GM12873 (cell line): ENCODE results near the gene TBCD.

Experiments
- TF ChIP-seq, protein P1 (sequence below): IDR thresholded peaks from 2 replicates; pipeline ENCODE4 v1.5.1; 2012; ENCODE audit warnings: low read depth, mild to moderate bottlenecking, moderate library complexity, low read length, control low read depth; ENCODE audit not compliant: insufficient read depth; ENCODE audit errors: missing control alignments

Gene TBCD

DNA sequence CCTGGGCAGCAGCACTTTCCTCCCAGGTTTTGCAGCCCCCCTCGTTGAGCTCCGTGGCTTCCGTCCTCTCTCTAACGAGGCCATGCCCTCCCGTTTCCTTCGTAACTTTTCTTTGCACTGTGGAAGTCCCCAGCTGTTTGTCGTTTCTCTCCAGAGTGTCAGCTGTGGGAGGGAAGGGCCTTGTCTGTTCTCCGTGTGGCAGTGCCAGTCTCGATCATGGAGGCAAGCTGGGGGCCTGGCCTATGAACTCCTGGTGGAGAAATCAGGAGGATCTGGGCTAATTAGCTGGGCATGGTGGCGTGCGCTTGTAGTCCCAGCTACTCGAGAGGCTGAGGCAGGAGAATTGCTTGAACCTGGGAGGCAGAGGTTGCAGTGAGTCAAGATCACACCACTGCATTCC lies 28.3 kb downstream of the TBCD start:
- TF ChIP-seq, protein P1, sequence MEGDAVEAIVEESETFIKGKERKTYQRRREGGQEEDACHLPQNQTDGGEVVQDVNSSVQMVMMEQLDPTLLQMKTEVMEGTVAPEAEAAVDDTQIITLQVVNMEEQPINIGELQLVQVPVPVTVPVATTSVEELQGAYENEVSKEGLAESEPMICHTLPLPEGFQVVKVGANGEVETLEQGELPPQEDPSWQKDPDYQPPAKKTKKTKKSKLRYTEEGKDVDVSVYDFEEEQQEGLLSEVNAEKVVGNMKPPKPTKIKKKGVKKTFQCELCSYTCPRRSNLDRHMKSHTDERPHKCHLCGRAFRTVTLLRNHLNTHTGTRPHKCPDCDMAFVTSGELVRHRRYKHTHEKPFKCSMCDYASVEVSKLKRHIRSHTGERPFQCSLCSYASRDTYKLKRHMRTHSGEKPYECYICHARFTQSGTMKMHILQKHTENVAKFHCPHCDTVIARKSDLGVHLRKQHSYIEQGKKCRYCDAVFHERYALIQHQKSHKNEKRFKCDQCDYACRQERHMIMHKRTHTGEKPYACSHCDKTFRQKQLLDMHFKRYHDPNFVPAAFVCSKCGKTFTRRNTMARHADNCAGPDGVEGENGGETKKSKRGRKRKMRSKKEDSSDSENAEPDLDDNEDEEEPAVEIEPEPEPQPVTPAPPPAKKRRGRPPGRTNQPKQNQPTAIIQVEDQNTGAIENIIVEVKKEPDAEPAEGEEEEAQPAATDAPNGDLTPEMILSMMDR: no peak

DNA sequence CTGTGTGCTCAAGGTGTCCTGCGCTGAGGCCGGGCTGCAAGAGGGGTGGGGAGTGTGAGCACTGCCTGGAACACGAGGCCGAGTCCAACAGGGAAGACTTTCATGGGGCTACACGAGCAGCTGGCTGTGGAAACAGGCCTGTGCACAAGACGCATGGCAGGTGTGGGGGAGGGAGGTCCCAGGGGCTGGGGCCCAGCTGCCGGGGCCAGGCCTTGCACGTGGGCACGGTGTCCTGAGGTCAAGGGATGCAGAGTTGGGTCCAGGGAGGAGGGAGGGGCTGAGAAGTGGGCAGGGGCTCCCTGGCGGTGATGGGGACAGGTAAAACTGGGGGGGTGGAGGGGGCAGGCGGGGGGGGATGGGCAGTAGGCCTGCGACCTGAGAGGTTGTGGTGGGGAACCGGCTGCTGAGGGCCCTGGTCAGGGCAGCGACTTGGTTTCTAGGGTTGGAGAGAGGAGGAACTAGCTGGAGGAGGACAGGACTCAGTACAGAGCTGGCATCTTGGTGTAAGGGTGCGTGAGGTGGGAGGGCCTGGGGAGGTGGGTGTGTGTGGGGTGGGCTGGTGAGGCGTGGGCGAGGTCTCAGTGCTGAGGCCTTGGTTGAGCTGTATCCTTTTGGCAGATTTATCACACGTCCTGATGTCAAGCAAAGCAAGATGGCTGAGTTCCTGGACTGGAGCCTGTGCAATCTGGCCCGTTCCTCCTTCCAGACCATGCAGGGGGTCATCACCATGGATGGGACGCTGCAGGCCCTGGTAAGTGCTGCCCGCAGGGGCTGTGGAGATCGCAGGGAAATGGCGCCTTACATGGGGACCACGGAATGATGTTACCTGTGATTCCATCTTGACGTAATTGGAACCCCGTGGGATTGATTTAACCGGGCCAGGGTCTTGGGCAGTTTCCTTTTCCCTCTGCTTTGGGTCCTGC lies 29.4 kb downstream of the TBCD start:
- TF ChIP-seq, protein P1: no peak

DNA sequence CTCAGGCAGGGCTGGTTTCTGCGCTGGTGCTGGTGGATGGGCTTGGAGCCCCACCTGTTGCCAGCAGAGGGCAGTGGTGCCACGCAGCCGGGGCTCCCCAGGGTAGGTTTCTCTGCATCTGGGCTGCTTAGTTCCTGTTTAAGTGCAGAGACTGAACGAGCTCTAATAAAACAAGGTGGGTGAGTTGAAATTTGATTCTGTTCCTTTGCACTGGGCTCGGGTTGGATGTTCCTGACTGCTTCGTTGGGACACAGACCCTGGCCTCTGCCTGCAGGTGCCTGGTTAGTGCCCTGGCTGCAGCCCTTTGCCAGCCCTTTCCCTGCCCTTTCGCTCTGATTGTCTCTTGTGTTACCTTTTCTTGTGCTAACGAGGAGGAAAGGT lies 30.0 kb downstream of the TBCD start:
- TF ChIP-seq, protein P1: peak; percentile 99

GRCh38 chr17:82782657-82783207 lies 30.9 kb downstream of the TBCD start:
- TF ChIP-seq, protein P1: no peak

DNA sequence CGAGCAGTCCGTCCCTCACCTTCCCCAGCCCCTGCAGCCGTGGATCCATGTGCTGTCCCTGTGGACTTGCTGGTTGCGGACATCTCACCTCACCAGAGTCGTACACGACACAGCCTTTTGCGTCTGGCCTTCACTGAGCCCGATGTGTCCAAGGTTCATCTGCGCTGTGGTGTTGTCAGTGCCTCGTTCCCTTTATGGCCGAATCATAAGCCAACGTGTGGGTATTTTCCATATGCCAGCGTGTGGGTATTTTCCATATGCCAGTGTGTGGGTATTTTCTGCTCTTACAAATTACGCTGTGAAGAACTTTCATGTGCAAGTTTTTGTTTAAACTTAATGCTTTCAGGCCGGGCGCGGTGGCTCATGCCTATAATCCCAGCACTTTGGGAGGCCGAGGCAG lies 31.6 kb downstream of the TBCD start:
- TF ChIP-seq, protein P1: no peak

DNA sequence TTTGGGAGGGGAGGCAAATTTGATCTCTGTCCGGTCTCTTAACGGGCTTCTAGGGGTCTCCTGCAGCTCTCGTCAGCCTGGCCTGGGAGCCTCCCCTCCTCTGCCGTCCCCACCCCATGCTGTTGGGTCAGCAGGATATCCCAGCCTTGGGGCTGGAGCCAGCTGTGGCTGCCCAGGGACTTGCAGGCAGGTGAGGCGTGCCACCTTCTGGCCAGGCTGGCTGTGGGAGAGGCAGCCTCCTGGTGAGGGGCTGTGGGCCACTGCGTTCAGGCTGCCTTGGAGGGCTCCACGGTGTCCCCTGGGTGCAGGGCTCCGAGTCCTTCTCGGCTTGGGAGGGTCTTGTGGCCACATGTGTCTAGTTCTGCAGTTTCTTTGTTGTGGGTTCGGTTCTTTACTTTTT lies 34.6 kb downstream of the TBCD start:
- TF ChIP-seq, protein P1: no peak

- TF ChIP-seq, protein P1: no peak
These were observed 35.4 kb downstream of the TBCD start for GRCh38 chr17:82787081-82787848.
